K562 (cell line): ENCODE data around the gene RARA. TPM values are rescaled to one million over a fixed set of nuclear protein-coding genes. Genes with fewer than 3 reads are reported as not detected.

Experiments
- CEBPZ ChIP-seq: fragments of 150-350 bp; IDR thresholded peaks from 2 replicates; pipeline ENCODE4 v1.6.1; 2014; ENCODE audit warnings: low read depth, mild to moderate bottlenecking, low read length, borderline replicate concordance
- CSDE1 ChIP-seq, 2 experiments: fragments of 450-650 bp; IDR thresholded peaks; 2 replicates each; pipeline ENCODE4 v1.6.1; 2016; ENCODE audit warnings: mild to moderate bottlenecking in 1 of 2
- DNMT1 ChIP-seq: fragments of 450-650 bp; IDR thresholded peaks from 2 replicates; pipeline ENCODE4 v1.6.1; 2016; ENCODE audit warnings: antibody characterized with exemption, mild to moderate bottlenecking
- ELF4 ChIP-seq: fragments of 450-650 bp; formaldehyde crosslinking; IDR thresholded peaks from 2 replicates; pipeline ENCODE4 v1.4.0; 2022; ENCODE audit warnings: missing genetic modification characterization
- HDAC6 ChIP-seq: IDR thresholded peaks from 2 replicates; pipeline ENCODE4 v1.6.1; 2012; ENCODE audit warnings: low read depth, mild to moderate bottlenecking, control low read depth, inconsistent platforms, low read length, moderate library complexity
- LARP7 ChIP-seq: fragments of 450-650 bp; IDR thresholded peaks from 2 replicates; pipeline ENCODE4 v1.6.1; 2016
- MAFK ChIP-seq: IDR thresholded peaks from 2 replicates; pipeline ENCODE4 v1.6.1; 2011; ENCODE audit warnings: low read length, improper control_type of control experiment
- MECOM ChIP-seq: fragments of 250-450 bp; sonication (Bioruptor Pico); IDR thresholded peaks from 2 replicates; pipeline ENCODE4 v1.8.0; 2022; ENCODE audit warnings: inconsistent platforms
- NFE2 ChIP-seq: IDR thresholded peaks from 2 replicates; pipeline ENCODE4 v1.6.1; 2014; ENCODE audit warnings: antibody characterized with exemption, low read depth
- PHF21A ChIP-seq: fragments of 450-650 bp; IDR thresholded peaks from 2 replicates; pipeline ENCODE4 v1.6.1; 2017; ENCODE audit warnings: low read depth, borderline replicate concordance
- POLR3G ChIP-seq: IDR thresholded peaks from 2 replicates; pipeline ENCODE4 v1.6.1; 2011; ENCODE audit not compliant: insufficient read length, insufficient replicate concordance; ENCODE audit errors: extremely low read depth
- VEZF1 ChIP-seq: fragments of 200-800 bp; sonication (Bioruptor generic); IDR thresholded peaks from 2 replicates; pipeline ENCODE4 v1.6.1; 2017; ENCODE audit warnings: missing genetic modification characterization, missing compliant biosample characterization
- XRCC4 ChIP-seq: IDR thresholded peaks from one replicate; pipeline ENCODE4 v1.6.1; 2011; ENCODE audit not compliant: insufficient read depth, insufficient read length; ENCODE audit errors: extremely low read depth
- ZHX1 ChIP-seq: fragments of 150-350 bp; conservative IDR thresholded peaks from 2 replicates; pipeline ENCODE4 v1.6.1; 2014; ENCODE audit warnings: low read length
- ZKSCAN3 ChIP-seq: fragments of 250-450 bp; sonication (Bioruptor Pico); IDR thresholded peaks from 2 replicates; pipeline ENCODE4 v1.4.0; 2020
- ZNF174 ChIP-seq: fragments of 250-450 bp; sonication (Bioruptor Pico); IDR thresholded peaks from 2 replicates; pipeline ENCODE4 v1.4.0; 2020; ENCODE audit warnings: mild to moderate bottlenecking
- ZNF696 ChIP-seq: fragments of 250-450 bp; sonication (Bioruptor Pico); conservative IDR thresholded peaks from 2 replicates; pipeline ENCODE4 v1.4.0; 2020; ENCODE audit warnings: mild to moderate bottlenecking, moderate library complexity
- ZZZ3 ChIP-seq: fragments of 450-650 bp; IDR thresholded peaks from 2 replicates; pipeline ENCODE4 v1.6.1; 2016; ENCODE audit warnings: antibody characterized with exemption, mild to moderate bottlenecking, moderate library complexity
- polyA plus RNA-seq, 8 experiments: library from polyadenylated mRNA; depleted of rRNA in 4 of 8; stranded (reverse) in 5 of 8; unstranded in 3 of 8; fragments of >200 nt; fragmentation: Nextera tagmentation in 2 of 8; fragmentation: Illumina TruSeq in 1 of 8; extraction: Ambion mirVana in 2 of 8; extraction: Trizol in 1 of 8; gene quantifications; 2 replicates each; pipeline versions ENCODE4 v1.2.1 to v1.2.3, GENCODE V29; 2011 to 2014; ENCODE audit warnings: inconsistent platforms in 1 of 8, missing spikeins in 1 of 8
- total RNA-seq, 7 experiments: library from RNA; depleted of rRNA in 6 of 7; stranded (reverse); fragments of >200 nt in 6 of 7; fragmentation: Illumina TruSeq in 2 of 7; extraction: Trizol in 2 of 7; gene quantifications; 2 replicates each; pipeline versions ENCODE4 v1.2.1 to v1.2.3, GENCODE V29; 2011 to 2021; ENCODE audit warnings: low replicate concordance in 1 of 7
- TF ChIP-seq, protein P1 (sequence below): sonication (generic); formaldehyde crosslinking; IDR thresholded peaks from 2 replicates; pipeline ENCODE4 v1.4.0; 2020; ENCODE audit warnings: mild to moderate bottlenecking, missing genetic modification reagents

The RARA gene
- total and polyA plus RNA-seq, 9 of the 15 experiments (the other 6 are each of a cell fraction or from before 2014, with no cell fraction given), result 0.10 to 28.0 (median 7.9) TPM

DNA sequence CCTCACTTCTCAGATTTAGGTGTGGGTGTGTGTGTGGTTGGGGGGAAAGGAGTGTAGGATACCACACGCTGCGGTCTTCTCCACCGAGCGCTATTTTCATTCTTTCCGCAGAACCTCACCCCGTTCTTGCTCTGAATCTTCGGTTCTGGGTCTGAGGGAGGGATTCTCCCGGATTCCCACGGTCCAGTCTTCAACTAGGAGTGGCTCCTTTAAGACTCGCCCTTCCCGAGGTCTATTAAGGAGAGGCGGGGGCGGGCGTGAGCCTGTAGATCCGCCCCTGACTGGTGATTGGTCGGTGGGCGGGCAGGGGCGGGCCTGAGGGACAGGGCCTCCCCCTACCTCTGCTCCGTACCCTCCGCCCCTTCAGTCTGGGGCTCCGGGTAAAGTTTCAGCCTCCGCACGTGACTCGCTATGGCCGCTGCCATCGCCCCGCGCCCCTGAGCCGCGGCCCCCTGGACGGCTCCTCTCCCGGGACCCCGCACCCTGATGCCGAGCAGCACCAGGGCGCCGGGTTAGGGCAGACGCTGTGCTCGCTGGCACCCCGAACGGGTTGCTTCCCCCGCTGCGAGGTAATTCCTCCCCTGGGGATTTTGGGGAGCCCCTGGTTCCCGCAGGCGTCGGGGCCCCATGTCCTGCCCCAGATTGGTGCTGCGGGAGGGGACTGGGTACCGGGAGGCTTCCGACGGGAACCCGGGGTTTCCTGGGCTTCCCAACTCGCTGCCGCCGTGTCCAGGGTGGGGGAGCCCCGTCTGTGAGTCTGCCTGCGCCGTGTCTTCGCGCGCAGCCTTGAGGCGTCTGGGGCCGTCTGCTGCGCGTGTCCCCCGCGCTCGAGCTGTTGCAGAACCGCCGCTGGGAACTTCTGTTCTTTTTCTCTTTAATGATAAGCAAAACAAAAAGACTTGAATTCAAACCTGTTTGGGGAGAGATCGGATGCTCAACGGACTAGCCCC is 9.2 kb downstream of the RARA start (continued):
- TF ChIP-seq, protein P1, sequence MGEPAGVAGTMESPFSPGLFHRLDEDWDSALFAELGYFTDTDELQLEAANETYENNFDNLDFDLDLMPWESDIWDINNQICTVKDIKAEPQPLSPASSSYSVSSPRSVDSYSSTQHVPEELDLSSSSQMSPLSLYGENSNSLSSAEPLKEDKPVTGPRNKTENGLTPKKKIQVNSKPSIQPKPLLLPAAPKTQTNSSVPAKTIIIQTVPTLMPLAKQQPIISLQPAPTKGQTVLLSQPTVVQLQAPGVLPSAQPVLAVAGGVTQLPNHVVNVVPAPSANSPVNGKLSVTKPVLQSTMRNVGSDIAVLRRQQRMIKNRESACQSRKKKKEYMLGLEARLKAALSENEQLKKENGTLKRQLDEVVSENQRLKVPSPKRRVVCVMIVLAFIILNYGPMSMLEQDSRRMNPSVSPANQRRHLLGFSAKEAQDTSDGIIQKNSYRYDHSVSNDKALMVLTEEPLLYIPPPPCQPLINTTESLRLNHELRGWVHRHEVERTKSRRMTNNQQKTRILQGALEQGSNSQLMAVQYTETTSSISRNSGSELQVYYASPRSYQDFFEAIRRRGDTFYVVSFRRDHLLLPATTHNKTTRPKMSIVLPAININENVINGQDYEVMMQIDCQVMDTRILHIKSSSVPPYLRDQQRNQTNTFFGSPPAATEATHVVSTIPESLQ (CRISPR knock-in tag), result no peak
- TF ChIP-seq NFE2 (no peak), CEBPZ (no peak), LARP7 (no peak), MECOM (CRISPR knock-in tag) (no peak), MAFK (no peak), XRCC4 (no peak), ZNF174 (CRISPR knock-in tag) (no peak), HDAC6 (no peak), CSDE1 (IDR thresholded peaks at IDR 0.05) (no peak), DNMT1 (no peak), PHF21A (no peak), ZKSCAN3 (CRISPR knock-in tag) (no peak), ZHX1 (no peak), ZNF696 (CRISPR knock-in tag) (no peak), ELF4 (no peak), VEZF1 (peak; percentile 82), POLR3G (no peak), ZZZ3 (no peak)
